OCI-LY3 (cell line): Measurements from ENCODE around the gene TRIM31.

Experiments used
- CTCF ChIP-seq: fragments of 200-600, 300-600 bp; sonication (generic); IDR thresholded peaks from 2 replicates; pipeline ENCODE4 v1.5.1; 2014; ENCODE audit warnings: antibody characterized with exemption, low read length, low read depth
- EZH2phosphoT487 ChIP-seq: fragments of 200-600 bp; shearing (Covaris generic); IDR thresholded peaks from 2 replicates; pipeline ENCODE4 v1.6.1; 2018; ENCODE audit warnings: antibody characterized with exemption, mixed run types, low read depth

- TF ChIP-seq CTCF (no peak), EZH2phosphoT487 (no peak)
Observed at GRCh38 chr6:30071858-30072257, 41.0 kb downstream of the TRIM31 start.
